A549 (cell line): ENCODE data around the gene CTU2. TPM values are rescaled to one million over a fixed set of nuclear protein-coding genes. Genes with fewer than 3 reads are reported as not detected.

Experiments
- ATAC-seq, 2 experiments: fragments of 200-7000 bp in 1 of 2; fragments of >200 bp in 1 of 2; cut with Nextera tagmentation in 1 of 2; cut with Tn5 transposase in 1 of 2; 3 replicates each; pipeline versions ENCODE4 v1.8.0 to v1.9.1; 2018 to 2020; ENCODE audit warnings: mild to moderate bottlenecking in 1 of 2, moderate library complexity in 1 of 2
- CTCF ChIA-PET: fragments of 300-600 bp; sonication (Branson Sonifier 250); formaldehyde crosslinking; extraction: SDS; loops from one replicate; lab custom pipeline; 2021; ENCODE audit warnings: antibody characterized with exemption, inconsistent platforms; lab: Yijun Ruan, JAX
- POLR2A ChIA-PET: fragments of 350-600 bp; formaldehyde crosslinking; extraction: SDS; loops from one replicate; lab custom pipeline; 2021; ENCODE audit warnings: antibody characterized with exemption, inconsistent platforms; lab: Yijun Ruan, JAX
- DNase-seq, 2 experiments: peaks; one replicate each; pipeline versions ENCODE4 v3.0.0 to v3.0.0-alpha.2; 2011 to 2016; ENCODE audit warnings: low read depth in 1 of 2, low spot score in 1 of 2
- FAIRE-seq: peaks from 2 replicates; lab custom pipeline; 2011; peaks lifted over from hg19 to GRCh38; lab: Jason Lieb, UNC
- H3K27ac ChIP-seq, 2 experiments: fragments of >200 bp; sonication (Bioruptor Twin); formaldehyde crosslinking; 3 replicates each; pipeline ENCODE4 v1.5.1; 2016 to 2017
- H3K4me1 ChIP-seq: fragments of >200 bp; sonication (Bioruptor Twin); formaldehyde crosslinking; 3 replicates; pipeline ENCODE4 v1.6.1; 2016
- H3K4me2 ChIP-seq: fragments of >200 bp; sonication (Bioruptor Twin); formaldehyde crosslinking; 3 replicates; pipeline ENCODE4 v1.6.1; 2016
- H3K4me3 ChIP-seq: fragments of >200 bp; sonication (Bioruptor Twin); formaldehyde crosslinking; 3 replicates; pipeline ENCODE4 v1.5.1; 2016
- H3K9me3 ChIP-seq: fragments of >200 bp; sonication (Bioruptor Twin); formaldehyde crosslinking; 3 replicates; pipeline ENCODE4 v1.6.1; 2016
- BHLHE40 ChIP-seq: IDR thresholded peaks from 2 replicates; pipeline ENCODE4 v1.6.1; 2012; ENCODE audit warnings: low read depth, low read length, inconsistent platforms
- CBX2 ChIP-seq: fragments of 200-600 bp; sonication (generic); IDR thresholded peaks from 2 replicates; pipeline ENCODE4 v1.6.1; 2016; ENCODE audit warnings: low read depth, mild to moderate bottlenecking, borderline replicate concordance
- CBX8 ChIP-seq: fragments of 200-600 bp; sonication (generic); IDR thresholded peaks from 2 replicates; pipeline ENCODE4 v1.6.1; 2016
- CHD2 ChIP-seq: fragments of 150-350 bp; IDR thresholded peaks from 2 replicates; pipeline ENCODE4 v1.6.1; 2014; ENCODE audit warnings: low read length; ENCODE audit not compliant: partially characterized antibody
- ESRRA ChIP-seq: fragments of 150-350 bp; IDR thresholded peaks from 2 replicates; pipeline ENCODE4 v1.6.1; 2014; ENCODE audit warnings: mild to moderate bottlenecking, low read length, borderline replicate concordance
- FOXS1 ChIP-seq: fragments of 250-450 bp; sonication (Bioruptor Pico); IDR thresholded peaks from 2 replicates; pipeline ENCODE4 v1.5.0; 2020; ENCODE audit warnings: mild to moderate bottlenecking, moderate library complexity
- GATA3 ChIP-seq: IDR thresholded peaks from 2 replicates; pipeline ENCODE4 v1.6.1; 2012; ENCODE audit warnings: borderline replicate concordance
- HOXA7 ChIP-seq: fragments of 250-450 bp; sonication (Bioruptor Pico); IDR thresholded peaks from 2 replicates; pipeline ENCODE4 v1.5.0; 2020; ENCODE audit warnings: mild to moderate bottlenecking, moderate library complexity
- JUNB ChIP-seq: fragments of >200 bp; sonication (Bioruptor Twin); formaldehyde crosslinking; IDR thresholded peaks from 2 replicates; pipeline ENCODE4 v1.6.1; 2016
- KDM1A ChIP-seq: fragments of 200-600 bp; sonication (generic); IDR thresholded peaks from 2 replicates; pipeline ENCODE4 v1.6.1; 2016; ENCODE audit warnings: low read depth, mild to moderate bottlenecking
- POLR2AphosphoS2 ChIP-seq: conservative IDR thresholded peaks from 2 replicates; pipeline ENCODE4 v1.6.1; 2012; ENCODE audit warnings: low read length, improper control_type of control experiment, inconsistent platforms
- RAD21 ChIP-seq, 2 experiments: fragments of >200 bp in 1 of 2; sonication (Bioruptor Twin) in 1 of 2; formaldehyde crosslinking in 1 of 2; IDR thresholded peaks in 1 of 2; conservative IDR thresholded peaks in 1 of 2; 2 replicates in 1 of 2; 3 replicates in 1 of 2; pipeline ENCODE4 v1.6.1; 2012 to 2018; ENCODE audit warnings: inconsistent platforms in 1 of 2
- RARB ChIP-seq: fragments of 250-450 bp; sonication (Bioruptor Pico); IDR thresholded peaks from 2 replicates; pipeline ENCODE4 v1.8.0; 2021; ENCODE audit warnings: mild to moderate bottlenecking, moderate library complexity
- RNF2 ChIP-seq: fragments of 200-600 bp; sonication (generic); IDR thresholded peaks from 2 replicates; pipeline ENCODE4 v1.6.1; 2016; ENCODE audit warnings: low read depth, mild to moderate bottlenecking, antibody characterized with exemption, moderate library complexity, borderline replicate concordance
- SREBF2 ChIP-seq: fragments of 450-650 bp; IDR thresholded peaks from 2 replicates; pipeline ENCODE4 v1.6.1; 2014; ENCODE audit warnings: mild to moderate bottlenecking, moderate library complexity
- TP53 ChIP-seq: fragments of 250-450 bp; sonication (Bioruptor Pico); IDR thresholded peaks from 2 replicates; pipeline ENCODE4 v1.5.0; 2021; ENCODE audit warnings: mild to moderate bottlenecking, moderate library complexity
- ZC3H11A ChIP-seq: fragments of 450-650 bp; IDR thresholded peaks from 2 replicates; pipeline ENCODE4 v1.6.1; 2014; ENCODE audit warnings: antibody characterized with exemption, mild to moderate bottlenecking
- ZFP36 ChIP-seq: fragments of 450-650 bp; IDR thresholded peaks from 2 replicates; pipeline ENCODE4 v1.6.1; 2014; ENCODE audit warnings: borderline replicate concordance; ENCODE audit not compliant: partially characterized antibody
- ZNF302 ChIP-seq: fragments of 250-450 bp; sonication (Bioruptor Pico); IDR thresholded peaks from 2 replicates; pipeline ENCODE4 v1.9.0; 2021; ENCODE audit warnings: inconsistent platforms, mild to moderate bottlenecking, moderate library complexity
- ZSCAN20 ChIP-seq: fragments of 250-450 bp; sonication (Bioruptor Pico); IDR thresholded peaks from 2 replicates; pipeline ENCODE4 v1.8.0; 2022; ENCODE audit warnings: mild to moderate bottlenecking, moderate library complexity
- WGBS: methylation state at CpG from one replicate; pipeline ENCODE4 v1.1.6; 2017; ENCODE audit errors: missing lambda C conversion rate; 5-methylcytosine and 5-hydroxymethylcytosine counted together
- polyA plus RNA-seq, 4 experiments: library from polyadenylated mRNA; depleted of rRNA in 3 of 4; stranded (reverse); fragments of >200 nt; fragmentation: RNase III in 1 of 4; extraction: RNeasy Plus Mini Kit Qiagen cat#74134 plus additional on column Dnase treatment in 1 of 4; gene quantifications; 2 replicates in 3 of 4; 3 replicates in 1 of 4; pipeline ENCODE4 v1.2.3, GENCODE V29; 2011 to 2017
- TF ChIP-seq, protein P1 (sequence below): fragments of 250-450 bp; sonication (Bioruptor Pico); IDR thresholded peaks from 2 replicates; pipeline ENCODE4 v1.5.0; 2021; ENCODE audit warnings: mild to moderate bottlenecking, moderate library complexity, borderline replicate concordance
- TF ChIP-seq, protein P2 (sequence below): IDR thresholded peaks from 2 replicates; pipeline ENCODE4 v1.6.1; 2012; ENCODE audit warnings: low read depth, borderline replicate concordance
- TF ChIP-seq, protein P3 (sequence below): fragments of 200-600 bp; sonication (generic); IDR thresholded peaks from 2 replicates; pipeline ENCODE4 v1.6.1; 2016; ENCODE audit warnings: antibody characterized with exemption, mild to moderate bottlenecking, moderate library complexity

The CTU2 gene
- polyA plus RNA-seq, 2 of the 4 experiments (the other 2 are of a cell fraction) = 16.4 to 21.8 TPM

DNA sequence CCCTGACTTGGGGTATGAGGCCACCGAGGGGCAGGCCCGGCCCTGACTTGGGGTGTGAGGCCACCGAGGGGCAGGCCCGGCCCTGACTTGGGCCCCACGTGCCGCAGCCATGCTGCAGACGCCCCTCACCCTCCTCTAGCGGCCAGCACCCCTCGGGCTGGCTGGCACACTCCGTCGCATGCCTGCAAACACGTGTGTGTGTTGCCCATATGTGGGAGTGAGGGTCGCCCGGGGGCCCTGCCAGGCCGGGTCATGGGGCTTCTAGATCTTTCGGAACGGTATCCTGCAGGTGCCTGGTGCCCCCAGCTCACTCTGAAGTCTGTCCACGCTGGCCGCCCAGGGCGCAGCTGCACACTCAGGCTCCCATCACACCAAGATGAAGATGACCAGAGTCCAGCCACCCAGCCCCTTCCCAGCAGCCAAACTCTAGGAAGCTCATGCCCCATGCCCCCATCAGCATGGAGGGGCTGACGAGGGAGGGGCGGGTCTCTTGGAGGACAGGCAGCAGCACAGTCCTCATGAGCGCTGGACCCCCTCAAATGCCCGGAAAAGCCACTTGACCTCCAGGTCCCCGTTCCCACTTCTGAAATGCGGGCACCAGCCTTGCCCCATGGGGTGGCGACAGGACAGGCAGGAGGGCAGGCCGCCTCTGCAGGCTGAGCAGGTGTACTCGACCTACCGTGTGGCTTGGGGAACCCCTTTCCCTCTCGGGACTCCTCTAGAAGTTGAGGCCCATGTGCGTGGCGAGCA lies 33.8 kb downstream of the CTU2 start:
- WGBS = 91% methylated on average over 22 of the region's 33 CpGs
- ChIA-PET POLR2A (no interaction called here), CTCF (interaction anchor here (1.5 to 21.2 kb wide), 2 partner anchors 18 to 427 kb away, joined by 6 to 596 read pairs; no protein-coding TSS in a partner anchor)
- Histone ChIP-seq H3K27ac (no peak overlapping the region), H3K4me1 (peaks cover 4% of the 10 kb centered on the region; the same call in 2 of the 3 replicates), H3K4me3 (no peak overlapping the region), H3K9me3 (no peaks in the 10 kb centered on the region), H3K4me2 (no peak overlapping the region)
- DNase-seq = no peak
- no peak for ATAC-seq
- TF ChIP-seq, protein P1, sequence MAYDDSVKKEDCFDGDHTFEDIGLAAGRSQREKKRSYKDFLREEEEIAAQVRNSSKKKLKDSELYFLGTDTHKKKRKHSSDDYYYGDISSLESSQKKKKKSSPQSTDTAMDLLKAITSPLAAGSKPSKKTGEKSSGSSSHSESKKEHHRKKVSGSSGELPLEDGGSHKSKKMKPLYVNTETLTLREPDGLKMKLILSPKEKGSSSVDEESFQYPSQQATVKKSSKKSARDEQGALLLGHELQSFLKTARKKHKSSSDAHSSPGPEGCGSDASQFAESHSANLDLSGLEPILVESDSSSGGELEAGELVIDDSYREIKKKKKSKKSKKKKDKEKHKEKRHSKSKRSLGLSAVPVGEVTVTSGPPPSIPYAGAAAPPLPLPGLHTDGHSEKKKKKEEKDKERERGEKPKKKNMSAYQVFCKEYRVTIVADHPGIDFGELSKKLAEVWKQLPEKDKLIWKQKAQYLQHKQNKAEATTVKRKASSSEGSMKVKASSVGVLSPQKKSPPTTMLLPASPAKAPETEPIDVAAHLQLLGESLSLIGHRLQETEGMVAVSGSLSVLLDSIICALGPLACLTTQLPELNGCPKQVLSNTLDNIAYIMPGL = no peak
- TF ChIP-seq GATA3 (no peak), SREBF2 (no peak), ZC3H11A (no peak)
- no peak for FAIRE-seq

DNA sequence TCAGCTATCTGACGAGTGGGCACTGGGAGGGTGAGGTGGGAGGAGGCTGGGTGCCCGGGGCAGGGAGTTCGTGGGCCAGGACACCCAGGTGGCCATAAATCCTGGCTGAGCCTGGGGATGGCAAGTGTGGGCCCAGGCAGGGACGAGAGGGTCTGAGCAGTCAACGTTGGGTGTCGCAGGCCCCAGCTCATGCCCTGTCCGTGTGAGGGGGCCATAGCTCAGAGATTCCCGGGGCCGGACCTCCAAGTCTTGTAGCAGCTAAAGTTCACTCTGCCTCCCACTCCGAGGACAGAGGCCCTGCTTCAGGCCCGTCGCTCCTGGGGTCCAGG lies 34.4 kb downstream of the CTU2 start:
- no peak overlapping the region for H3K27ac ChIP-seq
- no peaks in the 10 kb centered on the region for H3K9me3 ChIP-seq
- 92% methylated on average over 12 of the region's 12 CpGs for WGBS
- POLR2A ChIA-PET = no interaction called here
- ATAC-seq = no peak
- H3K4me2 ChIP-seq = no peak overlapping the region
- TF ChIP-seq, protein P2, sequence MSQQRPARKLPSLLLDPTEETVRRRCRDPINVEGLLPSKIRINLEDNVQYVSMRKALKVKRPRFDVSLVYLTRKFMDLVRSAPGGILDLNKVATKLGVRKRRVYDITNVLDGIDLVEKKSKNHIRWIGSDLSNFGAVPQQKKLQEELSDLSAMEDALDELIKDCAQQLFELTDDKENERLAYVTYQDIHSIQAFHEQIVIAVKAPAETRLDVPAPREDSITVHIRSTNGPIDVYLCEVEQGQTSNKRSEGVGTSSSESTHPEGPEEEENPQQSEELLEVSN = no peak
- TF ChIP-seq, all 56 proteins: peak for 0
- FAIRE-seq (no peak), DNase-seq (no peak)
- CTCF ChIA-PET = interaction anchor here (1.5 to 21.2 kb wide), 2 partner anchors 18 to 427 kb away, joined by 6 to 596 read pairs; no protein-coding TSS in a partner anchor
- H3K4me1 ChIP-seq = peaks cover 4% of the 10 kb centered on the region; the same call in 2 of the 3 replicates
- H3K4me3 ChIP-seq = no peak overlapping the region

DNA sequence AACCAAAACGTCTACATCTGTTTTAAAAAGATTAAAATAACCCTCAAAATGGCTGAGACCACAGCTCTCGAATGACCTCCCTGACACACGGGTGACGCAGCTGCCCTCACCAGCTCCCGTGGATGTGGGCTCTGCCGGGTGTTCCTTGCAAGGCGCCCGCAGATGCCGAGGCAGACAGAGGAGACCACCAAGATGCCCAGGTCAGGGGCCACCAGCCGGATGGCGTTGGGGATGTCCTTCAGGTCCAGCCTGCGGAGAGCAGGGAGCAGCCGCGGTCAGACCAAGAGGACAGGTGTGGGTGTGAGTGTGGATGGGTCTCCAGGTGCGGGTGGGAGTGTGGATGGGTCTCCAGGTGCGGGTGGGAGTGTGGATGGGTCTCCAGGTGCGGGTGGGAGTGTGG lies 35.1 kb downstream of the CTU2 start:
- ATAC-seq = no peak
- Histone ChIP-seq H3K4me3 (no peak overlapping the region), H3K4me2 (no peak overlapping the region), H3K4me1 (peaks cover 4% of the 10 kb centered on the region; the same call in 2 of the 3 replicates), H3K9me3 (no peaks in the 10 kb centered on the region)
- ChIA-PET CTCF (interaction anchor here (1.5 to 21.2 kb wide), 2 partner anchors 17 to 426 kb away, joined by 6 to 596 read pairs; no protein-coding TSS in a partner anchor), POLR2A (no interaction called here)
- WGBS = 87% methylated on average over 15 of the region's 17 CpGs
- TF ChIP-seq FOXS1 (CRISPR knock-in tag) = no peak
- no peak for TF ChIP-seq ESRRA
- TF ChIP-seq JUNB = no peak
- no peak for TF ChIP-seq RARB (CRISPR knock-in tag)
- TF ChIP-seq, protein P3, sequence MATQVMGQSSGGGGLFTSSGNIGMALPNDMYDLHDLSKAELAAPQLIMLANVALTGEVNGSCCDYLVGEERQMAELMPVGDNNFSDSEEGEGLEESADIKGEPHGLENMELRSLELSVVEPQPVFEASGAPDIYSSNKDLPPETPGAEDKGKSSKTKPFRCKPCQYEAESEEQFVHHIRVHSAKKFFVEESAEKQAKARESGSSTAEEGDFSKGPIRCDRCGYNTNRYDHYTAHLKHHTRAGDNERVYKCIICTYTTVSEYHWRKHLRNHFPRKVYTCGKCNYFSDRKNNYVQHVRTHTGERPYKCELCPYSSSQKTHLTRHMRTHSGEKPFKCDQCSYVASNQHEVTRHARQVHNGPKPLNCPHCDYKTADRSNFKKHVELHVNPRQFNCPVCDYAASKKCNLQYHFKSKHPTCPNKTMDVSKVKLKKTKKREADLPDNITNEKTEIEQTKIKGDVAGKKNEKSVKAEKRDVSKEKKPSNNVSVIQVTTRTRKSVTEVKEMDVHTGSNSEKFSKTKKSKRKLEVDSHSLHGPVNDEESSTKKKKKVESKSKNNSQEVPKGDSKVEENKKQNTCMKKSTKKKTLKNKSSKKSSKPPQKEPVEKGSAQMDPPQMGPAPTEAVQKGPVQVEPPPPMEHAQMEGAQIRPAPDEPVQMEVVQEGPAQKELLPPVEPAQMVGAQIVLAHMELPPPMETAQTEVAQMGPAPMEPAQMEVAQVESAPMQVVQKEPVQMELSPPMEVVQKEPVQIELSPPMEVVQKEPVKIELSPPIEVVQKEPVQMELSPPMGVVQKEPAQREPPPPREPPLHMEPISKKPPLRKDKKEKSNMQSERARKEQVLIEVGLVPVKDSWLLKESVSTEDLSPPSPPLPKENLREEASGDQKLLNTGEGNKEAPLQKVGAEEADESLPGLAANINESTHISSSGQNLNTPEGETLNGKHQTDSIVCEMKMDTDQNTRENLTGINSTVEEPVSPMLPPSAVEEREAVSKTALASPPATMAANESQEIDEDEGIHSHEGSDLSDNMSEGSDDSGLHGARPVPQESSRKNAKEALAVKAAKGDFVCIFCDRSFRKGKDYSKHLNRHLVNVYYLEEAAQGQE = no peak
- no peak for TF ChIP-seq CHD2
- TF ChIP-seq CBX8 = no peak
- TF ChIP-seq ZFP36 = no peak
- no peak for TF ChIP-seq KDM1A
- TF ChIP-seq ZSCAN20 = no peak
- TF ChIP-seq RNF2 = no peak
- TF ChIP-seq TP53 (CRISPR knock-in tag) = no peak
- TF ChIP-seq ZNF302 (CRISPR knock-in tag) = no peak
- no peak for TF ChIP-seq POLR2AphosphoS2
- TF ChIP-seq CBX2 = no peak
- TF ChIP-seq BHLHE40 = no peak
- no peak for TF ChIP-seq RAD21 (conservative IDR thresholded peaks at IDR 0.05 in 1 of 2, IDR thresholded peaks at IDR 0.05 in 1 of 2)
- TF ChIP-seq HOXA7 (CRISPR knock-in tag) = no peak
- TF ChIP-seq, all 56 proteins: peak for 0
- DNase-seq = no peak
- no peak overlapping the region for H3K27ac ChIP-seq
- FAIRE-seq = no peak
